Activated CD4-positive, alpha-beta memory T cell treated with anti-CD3 and anti-CD28 coated beads for 36 hours (primary cell): ENCODE data around the gene EN1. TPM values are rescaled to one million over a fixed set of nuclear protein-coding genes. Genes with fewer than 3 reads are reported as not detected.

Experiments
- CTCF ChIA-PET: fragments of 350-600 bp; sonication (Branson Sonifier 250); formaldehyde crosslinking; loops from one replicate; lab custom pipeline; 2021; ENCODE audit warnings: antibody characterized with exemption, inconsistent platforms; lab: Charles Lee
- POLR2A ChIA-PET: fragments of 350-600 bp; sonication (Branson Sonifier 250); formaldehyde crosslinking; loops from one replicate; lab custom pipeline; 2021; ENCODE audit warnings: antibody characterized with exemption; lab: Charles Lee
- DNase-seq: peaks from one replicate; pipeline ENCODE4 v3.0.0-alpha.2; 2020
- H3K27ac Mint-ChIP-seq: one replicate; pipeline ENCODE4 v1.8.0; 2021; ENCODE audit warnings: mixed read lengths
- H3K27me3 Mint-ChIP-seq: one replicate; pipeline ENCODE4 v1.8.0; 2021; ENCODE audit warnings: mixed read lengths
- H3K36me3 Mint-ChIP-seq: one replicate; pipeline ENCODE4 v1.8.0; 2021; ENCODE audit warnings: mixed read lengths
- H3K4me1 Mint-ChIP-seq: one replicate; pipeline ENCODE4 v1.8.0; 2021; ENCODE audit warnings: low read depth, mixed read lengths
- H3K4me3 Mint-ChIP-seq: one replicate; pipeline ENCODE4 v1.8.0; 2021; ENCODE audit warnings: mild to moderate bottlenecking, mixed read lengths
- H3K9me3 Mint-ChIP-seq: one replicate; pipeline ENCODE4 v1.8.0; 2021; ENCODE audit warnings: mixed read lengths
- intact Hi-C: fragments of 100-400 bp; cut with micrococcal nuclease; formaldehyde crosslinking; loops from one replicate; pipeline ENCODE4 v1.15.1; 2023
- total RNA-seq, 2 experiments: library from RNA; stranded (reverse); gene quantifications; one replicate each; pipeline ENCODE4 v1.2.3, GENCODE V29; 2021

Gene EN1
- total RNA-seq, 2 experiments from 2014 or later = not detected

- Mint-ChIP-seq H3K9me3 (no peaks in the 10 kb centered on the region), H3K36me3 (no peaks in the 10 kb centered on the region), H3K4me1 (peaks cover 18% of the 10 kb centered on the region), H3K4me3 (no peak overlapping the region), H3K27me3 (peaks cover 79% of the 10 kb centered on the region), H3K27ac (no peak overlapping the region)
- no peak for DNase-seq
- intact Hi-C loops = no loop called here
- ChIA-PET POLR2A (no interaction called here), CTCF (no interaction called here)
Measured at GRCh38 chr2:118837067-118837466, 10.4 kb downstream of the EN1 start.

GRCh38 chr2:118836411-118836930, 11.0 kb downstream of the EN1 start:
- Mint-ChIP-seq H3K9me3 (no peaks in the 10 kb centered on the region), H3K4me1 (peaks cover 15% of the 10 kb centered on the region), H3K27me3 (peaks cover 78% of the 10 kb centered on the region), H3K36me3 (no peaks in the 10 kb centered on the region), H3K27ac (no peak overlapping the region), H3K4me3 (no peak overlapping the region)
- no peak for DNase-seq
- ChIA-PET CTCF (no interaction called here), POLR2A (no interaction called here)
- intact Hi-C loops = no loop called here

- Mint-ChIP-seq H3K27me3 (peaks cover 76% of the 10 kb centered on the region), H3K4me3 (no peak overlapping the region), H3K4me1 (peaks cover 13% of the 10 kb centered on the region), H3K36me3 (no peaks in the 10 kb centered on the region), H3K27ac (no peak overlapping the region), H3K9me3 (no peaks in the 10 kb centered on the region)
- ChIA-PET CTCF (no interaction called here), POLR2A (no interaction called here)
- DNase-seq = no peak
- intact Hi-C loops = no loop called here
Measured at GRCh38 chr2:118835746-118836410, 11.6 kb downstream of the EN1 start.

- H3K27me3 Mint-ChIP-seq = peaks cover 69% of the 10 kb centered on the region
- intact Hi-C loops = no loop called here
- no peak overlapping the region for H3K27ac Mint-ChIP-seq
- ChIA-PET POLR2A (no interaction called here), CTCF (no interaction called here)
- no peak for DNase-seq
- H3K4me1 Mint-ChIP-seq = peaks cover 12% of the 10 kb centered on the region
- no peaks in the 10 kb centered on the region for H3K36me3 Mint-ChIP-seq
- no peaks in the 10 kb centered on the region for H3K9me3 Mint-ChIP-seq
- H3K4me3 Mint-ChIP-seq = no peak overlapping the region
Measured at GRCh38 chr2:118834901-118835745, 12.3 kb downstream of the EN1 start.

GRCh38 chr2:118834440-118834810, 13.0 kb downstream of the EN1 start:
- ChIA-PET CTCF (interaction anchor here (0.6 kb wide), 1 partner anchor 449 kb away, joined by 3 read pairs; no protein-coding TSS in a partner anchor), POLR2A (no interaction called here)
- H3K9me3 Mint-ChIP-seq = no peaks in the 10 kb centered on the region
- H3K27me3 Mint-ChIP-seq = peaks cover 67% of the 10 kb centered on the region
- no peak overlapping the region for H3K27ac Mint-ChIP-seq
- intact Hi-C loops = no loop called here
- H3K36me3 Mint-ChIP-seq = no peaks in the 10 kb centered on the region
- peaks cover 12% of the 10 kb centered on the region for H3K4me1 Mint-ChIP-seq
- no peak overlapping the region for H3K4me3 Mint-ChIP-seq
- no peak for DNase-seq

- Mint-ChIP-seq H3K36me3 (no peaks in the 10 kb centered on the region), H3K4me1 (peaks cover 12% of the 10 kb centered on the region), H3K4me3 (no peak overlapping the region), H3K27me3 (peaks cover 63% of the 10 kb centered on the region), H3K27ac (no peak overlapping the region), H3K9me3 (no peaks in the 10 kb centered on the region)
- POLR2A ChIA-PET = no interaction called here
- intact Hi-C loops = no loop called here
- CTCF ChIA-PET = interaction anchor here (0.6 to 1.5 kb wide), 2 partner anchors 22 to 449 kb away, joined by 3 to 6 read pairs; no protein-coding TSS in a partner anchor
- DNase-seq = no peak
Measured at GRCh38 chr2:118833716-118834439, 13.6 kb downstream of the EN1 start.

- ChIA-PET POLR2A (no interaction called here), CTCF (interaction anchor here (1.5 kb wide), 1 partner anchor 23 kb away, joined by 6 read pairs; no protein-coding TSS in a partner anchor)
- H3K4me1 Mint-ChIP-seq = peaks cover 12% of the 10 kb centered on the region
Measured at GRCh38 chr2:118832791-118833715, 14.4 kb downstream of the EN1 start.

GRCh38 chr2:118832071-118832790, 15.2 kb downstream of the EN1 start:
- no peak for DNase-seq
- CTCF ChIA-PET = interaction anchor here (1.5 kb wide), 1 partner anchor 23 kb away, joined by 6 read pairs; no protein-coding TSS in a partner anchor
- Mint-ChIP-seq H3K36me3 (no peaks in the 10 kb centered on the region), H3K27me3 (peaks cover 58% of the 10 kb centered on the region), H3K9me3 (no peaks in the 10 kb centered on the region), H3K27ac (no peak overlapping the region), H3K4me3 (no peak overlapping the region), H3K4me1 (peaks cover 12% of the 10 kb centered on the region)
- intact Hi-C loops = no loop called here
- POLR2A ChIA-PET = no interaction called here

More at GRCh38 chr2:118832791-118833715, 14.4 kb downstream of the EN1 start:
- no peaks in the 10 kb centered on the region for H3K9me3 Mint-ChIP-seq
- no peaks in the 10 kb centered on the region for H3K36me3 Mint-ChIP-seq
- H3K27ac Mint-ChIP-seq = no peak overlapping the region
- intact Hi-C loops = no loop called here
- no peak for DNase-seq
- peaks cover 62% of the 10 kb centered on the region for H3K27me3 Mint-ChIP-seq
- H3K4me3 Mint-ChIP-seq = no peak overlapping the region

GRCh38 chr2:118830881-118831280, 16.6 kb downstream of the EN1 start:
- intact Hi-C loops = no loop called here
- POLR2A ChIA-PET = no interaction called here

GRCh38 chr2:118830118-118830517, 17.3 kb downstream of the EN1 start:
- intact Hi-C loops = no loop called here
- peaks cover 47% of the 10 kb centered on the region for H3K27me3 Mint-ChIP-seq
- no peak overlapping the region for H3K27ac Mint-ChIP-seq
- no peaks in the 10 kb centered on the region for H3K9me3 Mint-ChIP-seq
- no peak overlapping the region for H3K4me3 Mint-ChIP-seq
- DNase-seq = no peak
- ChIA-PET POLR2A (no interaction called here), CTCF (no interaction called here)
- no peaks in the 10 kb centered on the region for H3K36me3 Mint-ChIP-seq
- peaks cover 2% of the 10 kb centered on the region for H3K4me1 Mint-ChIP-seq

More at GRCh38 chr2:118830881-118831280, 16.6 kb downstream of the EN1 start:
- H3K36me3 Mint-ChIP-seq = no peaks in the 10 kb centered on the region
- DNase-seq = no peak
- CTCF ChIA-PET = no interaction called here
- H3K4me1 Mint-ChIP-seq = peaks cover 7% of the 10 kb centered on the region
- no peak overlapping the region for H3K4me3 Mint-ChIP-seq
- no peaks in the 10 kb centered on the region for H3K9me3 Mint-ChIP-seq
- peaks cover 49% of the 10 kb centered on the region for H3K27me3 Mint-ChIP-seq
- no peak overlapping the region for H3K27ac Mint-ChIP-seq

- H3K27me3 Mint-ChIP-seq = peaks cover 34% of the 10 kb centered on the region
- POLR2A ChIA-PET = no interaction called here
- H3K4me1 Mint-ChIP-seq = no peaks in the 10 kb centered on the region
- H3K4me3 Mint-ChIP-seq = no peak overlapping the region
- H3K36me3 Mint-ChIP-seq = no peaks in the 10 kb centered on the region
- no peaks in the 10 kb centered on the region for H3K9me3 Mint-ChIP-seq
- CTCF ChIA-PET = no interaction called here
- no peak overlapping the region for H3K27ac Mint-ChIP-seq
- intact Hi-C loops = no loop called here
- no peak for DNase-seq
Measured at GRCh38 chr2:118826093-118826492, 21.4 kb downstream of the EN1 start.
